Measurements from ENCODE around the gene CD9.

Gene CD9

DNA sequence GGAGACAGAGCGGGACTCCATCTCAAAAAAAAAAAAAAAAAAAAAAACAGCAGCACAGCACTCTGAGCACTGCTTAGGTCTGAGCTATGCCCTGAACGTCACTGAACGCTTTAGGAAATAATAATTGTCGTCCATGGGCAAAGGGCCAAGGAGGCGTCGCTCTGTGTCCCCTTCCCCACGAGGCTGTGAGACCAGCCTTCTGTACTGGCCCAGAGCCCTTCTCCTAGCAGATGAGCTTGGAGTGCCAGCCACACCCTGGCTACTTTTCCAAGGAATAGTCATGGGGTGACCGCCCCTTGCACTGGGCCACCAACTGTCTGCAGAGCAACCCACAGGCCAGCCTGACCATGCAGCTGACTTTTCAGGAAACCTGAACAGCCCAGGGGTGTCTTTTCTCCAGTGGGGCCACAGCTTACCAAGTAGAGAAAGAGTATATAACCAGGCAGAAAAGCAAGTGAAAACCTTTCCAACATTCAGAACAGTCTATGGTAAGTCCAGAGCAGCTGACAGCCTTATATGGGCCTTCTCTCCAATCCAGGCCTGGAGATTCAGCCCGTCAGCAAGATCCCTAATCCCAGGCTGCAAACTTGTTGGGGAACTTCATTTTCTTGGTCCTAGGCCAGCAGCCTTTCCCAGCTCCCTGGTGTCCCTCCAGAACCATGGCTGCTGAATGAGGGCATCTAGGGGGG is 28.5 kb downstream of the CD9 start:
- peaks cover 41% of the 10 kb centered on the region for H3K36me3 ChIP-seq (ENCODE audit: insufficient read depth, low read length)
- H3K4me3 ChIP-seq (ENCODE audit: low read depth in 1 of 2, low read length in 2 of 2) = peak overlapping the region in 1 of 2 donors; percentile 1
- H3K9ac ChIP-seq (ENCODE audit: low read length) = peak overlapping the region; percentile 31
- H3K4me1 ChIP-seq (ENCODE audit: insufficient read depth, low read length) = peaks cover 98% of the 10 kb centered on the region
- H3K9me3 ChIP-seq (ENCODE audit: low read length) = no peaks in the 10 kb centered on the region
- H3K27me3 ChIP-seq (ENCODE audit: control insufficient read depth in 1 of 2, insufficient read depth in 2 of 2, low read length in 2 of 2) = no peaks in the 10 kb centered on the region
- H3K27ac ChIP-seq (ENCODE audit: low read depth, low read length) = peak overlapping the region; percentile 99

DNA sequence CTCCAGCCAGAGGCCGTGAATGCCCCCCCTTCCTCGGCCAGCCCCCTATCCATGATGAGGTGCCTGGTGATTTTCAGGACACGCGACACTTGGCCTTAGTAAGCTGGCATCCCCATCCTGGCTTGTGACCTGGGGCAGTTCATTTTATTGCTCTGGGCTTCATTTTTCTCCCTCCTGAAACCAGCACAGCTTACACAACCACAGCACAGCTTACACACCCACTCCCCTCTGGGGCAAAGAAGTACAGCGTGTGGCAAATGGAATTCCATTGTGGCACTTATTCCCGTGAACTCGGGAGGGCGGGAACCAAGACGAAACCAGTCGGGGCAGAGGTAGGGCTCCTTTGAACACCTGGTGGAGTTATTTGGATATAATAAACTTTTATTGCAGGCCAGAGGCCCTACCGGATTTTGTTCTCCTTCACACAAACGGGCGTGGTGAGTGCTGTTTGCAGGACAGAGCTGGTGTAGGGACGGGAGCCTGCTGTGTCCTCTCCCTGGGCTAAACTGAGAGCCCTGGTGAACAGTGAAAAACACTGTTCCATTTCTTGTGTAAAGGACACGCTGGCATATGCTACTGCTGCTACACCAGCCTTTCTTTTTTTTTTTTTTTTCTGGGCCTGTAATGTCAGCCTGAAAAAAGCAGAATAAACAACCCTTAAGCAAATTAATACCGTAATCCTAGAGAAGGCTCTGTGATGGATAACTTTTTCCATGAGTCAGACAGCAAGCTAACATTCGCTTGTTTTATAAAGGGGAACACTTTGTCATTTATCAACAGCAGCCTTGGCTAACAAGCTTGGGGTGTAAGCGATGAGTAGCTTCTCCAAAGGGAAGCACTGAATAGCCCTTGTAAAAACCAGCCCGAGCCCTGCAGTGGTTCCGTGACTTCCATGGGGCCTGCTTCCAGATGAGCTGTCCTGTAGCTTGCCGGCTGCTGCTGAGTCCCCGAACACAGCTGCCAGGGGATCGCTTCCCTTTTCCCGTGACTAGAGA is 29.3 kb downstream of the CD9 start:
- Histone ChIP-seq H3K9me3 (ENCODE audit: low read length) (no peaks in the 10 kb centered on the region), H3K27me3 (ENCODE audit: control insufficient read depth in 1 of 2, insufficient read depth in 2 of 2, low read length in 2 of 2) (no peaks in the 10 kb centered on the region), H3K4me3 (ENCODE audit: low read depth in 1 of 2, low read length in 2 of 2) (peak overlapping the region; percentile 25 to 44), H3K27ac (ENCODE audit: low read depth, low read length) (peak overlapping the region; percentile 99), H3K4me1 (ENCODE audit: insufficient read depth, low read length) (peaks cover 98% of the 10 kb centered on the region), H3K9ac (ENCODE audit: low read length) (peak overlapping the region; percentile 76), H3K36me3 (ENCODE audit: insufficient read depth, low read length) (peaks cover 35% of the 10 kb centered on the region)

DNA sequence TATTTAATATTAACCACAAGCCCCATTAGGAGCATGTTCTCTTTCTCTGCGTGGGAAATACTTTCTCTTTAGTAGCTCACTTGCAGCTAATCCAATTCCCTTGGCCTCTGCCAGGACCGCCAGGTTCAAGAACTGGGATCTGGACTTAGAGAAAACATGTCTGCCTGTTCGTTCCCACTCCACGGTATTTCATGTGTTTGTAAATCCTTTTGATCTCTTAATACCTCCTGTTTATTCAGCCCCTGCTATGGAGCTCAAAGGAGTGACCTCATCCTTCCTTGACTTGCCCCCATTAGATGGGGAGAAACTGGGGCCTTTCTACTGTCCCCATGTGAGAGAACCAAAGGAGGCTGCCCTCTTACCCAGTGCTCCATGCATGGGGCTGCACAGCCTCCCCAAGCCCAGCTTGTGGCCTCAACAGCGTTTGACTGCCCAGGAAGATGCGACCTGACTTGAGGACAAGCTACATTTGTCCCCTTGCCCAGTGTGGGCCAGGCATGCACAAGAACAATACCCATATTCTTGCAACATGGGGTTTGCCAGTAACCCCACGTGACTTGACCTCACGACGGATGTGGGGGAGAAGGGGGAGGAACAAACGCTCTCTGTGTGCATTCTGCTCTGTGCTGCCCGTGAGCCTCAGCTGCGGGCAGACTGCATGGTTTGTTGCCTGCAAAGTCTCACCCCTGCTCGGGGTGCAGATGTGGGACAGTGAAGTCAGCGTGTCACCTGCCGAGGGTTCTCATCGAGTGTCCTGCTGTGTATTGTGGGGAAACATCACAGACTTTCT is 30.3 kb downstream of the CD9 start:
- Histone ChIP-seq H3K27me3 (ENCODE audit: control insufficient read depth in 1 of 2, insufficient read depth in 2 of 2, low read length in 2 of 2) (no peaks in the 10 kb centered on the region), H3K4me1 (ENCODE audit: insufficient read depth, low read length) (peaks cover 98% of the 10 kb centered on the region), H3K9me3 (ENCODE audit: low read length) (no peaks in the 10 kb centered on the region), H3K4me3 (ENCODE audit: low read depth in 1 of 2, low read length in 2 of 2) (peak overlapping the region; percentile 25 to 44), H3K27ac (ENCODE audit: low read depth, low read length) (peak overlapping the region; percentile 99), H3K36me3 (ENCODE audit: insufficient read depth, low read length) (peaks cover 25% of the 10 kb centered on the region), H3K9ac (ENCODE audit: low read length) (peak overlapping the region; percentile 76)

GRCh38 chr12:6231359-6232268 is 31.4 kb downstream of the CD9 start:
- peak overlapping the region; percentile 53 for H3K9ac ChIP-seq (ENCODE audit: low read length)
- peak overlapping the region; percentile 99 for H3K27ac ChIP-seq (ENCODE audit: low read depth, low read length)
- no peaks in the 10 kb centered on the region for H3K27me3 ChIP-seq (ENCODE audit: control insufficient read depth in 1 of 2, insufficient read depth in 2 of 2, low read length in 2 of 2)
- peaks cover 99% of the 10 kb centered on the region for H3K4me1 ChIP-seq (ENCODE audit: insufficient read depth, low read length)
- no peaks in the 10 kb centered on the region for H3K9me3 ChIP-seq (ENCODE audit: low read length)
- H3K36me3 ChIP-seq (ENCODE audit: insufficient read depth, low read length) = peaks cover 31% of the 10 kb centered on the region
- H3K4me3 ChIP-seq (ENCODE audit: low read depth in 1 of 2, low read length in 2 of 2) = peak overlapping the region in 1 of 2 donors; percentile 44

GRCh38 chr12:6233121-6233971 is 33.1 kb downstream of the CD9 start:
- Histone ChIP-seq H3K27me3 (ENCODE audit: control insufficient read depth in 1 of 2, insufficient read depth in 2 of 2, low read length in 2 of 2) (no peaks in the 10 kb centered on the region), H3K9me3 (ENCODE audit: low read length) (no peaks in the 10 kb centered on the region), H3K36me3 (ENCODE audit: insufficient read depth, low read length) (peaks cover 35% of the 10 kb centered on the region), H3K9ac (ENCODE audit: low read length) (peak overlapping the region; percentile 7), H3K4me1 (ENCODE audit: insufficient read depth, low read length) (peaks cover 81% of the 10 kb centered on the region), H3K4me3 (ENCODE audit: low read depth in 1 of 2, low read length in 2 of 2) (no peak overlapping the region), H3K27ac (ENCODE audit: low read depth, low read length) (peak overlapping the region; percentile 99)

GRCh38 chr12:6234214-6234613 is 34.0 kb downstream of the CD9 start:
- H3K36me3 ChIP-seq (ENCODE audit: insufficient read depth, low read length) = peaks cover 44% of the 10 kb centered on the region
- peak overlapping the region; percentile 3 for H3K9ac ChIP-seq (ENCODE audit: low read length)
- H3K27me3 ChIP-seq (ENCODE audit: control insufficient read depth in 1 of 2, insufficient read depth in 2 of 2, low read length in 2 of 2) = no peaks in the 10 kb centered on the region
- H3K4me1 ChIP-seq (ENCODE audit: insufficient read depth, low read length) = peaks cover 73% of the 10 kb centered on the region
- H3K27ac ChIP-seq (ENCODE audit: low read depth, low read length) = peak overlapping the region; percentile 99
- H3K9me3 ChIP-seq (ENCODE audit: low read length) = no peaks in the 10 kb centered on the region
- H3K4me3 ChIP-seq (ENCODE audit: low read depth in 1 of 2, low read length in 2 of 2) = no peak overlapping the region

- H3K4me1 ChIP-seq (ENCODE audit: insufficient read depth, low read length) = peaks cover 66% of the 10 kb centered on the region
- H3K27ac ChIP-seq (ENCODE audit: low read depth, low read length) = peak overlapping the region; percentile 45
- H3K36me3 ChIP-seq (ENCODE audit: insufficient read depth, low read length) = peaks cover 51% of the 10 kb centered on the region
These were observed 34.7 kb downstream of the CD9 start for GRCh38 chr12:6234906-6235305.

DNA sequence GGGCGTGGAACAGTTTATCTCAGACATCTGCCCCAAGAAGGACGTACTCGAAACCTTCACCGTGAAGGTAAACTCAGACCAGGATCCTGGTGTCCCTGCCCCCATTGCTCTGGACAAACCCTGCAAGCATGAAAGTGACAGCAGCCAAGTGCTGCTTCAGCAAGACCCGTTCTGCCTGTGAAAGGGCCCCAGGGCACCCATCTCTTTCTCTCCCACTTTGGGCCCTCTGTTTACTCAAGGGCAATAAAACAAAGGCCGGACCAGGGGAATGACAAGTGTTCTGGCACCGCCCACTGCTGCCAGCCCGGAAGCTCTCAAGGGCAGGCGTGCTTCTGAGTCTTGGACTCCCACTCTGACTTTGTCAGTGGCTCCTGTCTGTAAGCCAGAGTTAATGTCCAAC is 35.3 kb downstream of the CD9 start:
- H3K9ac ChIP-seq (ENCODE audit: low read length) = peak overlapping the region; percentile 1
- H3K4me1 ChIP-seq (ENCODE audit: insufficient read depth, low read length) = peaks cover 60% of the 10 kb centered on the region
- no peaks in the 10 kb centered on the region for H3K9me3 ChIP-seq (ENCODE audit: low read length)
- H3K27ac ChIP-seq (ENCODE audit: low read depth, low read length) = peak overlapping the region; percentile 45
- H3K27me3 ChIP-seq (ENCODE audit: control insufficient read depth in 1 of 2, insufficient read depth in 2 of 2, low read length in 2 of 2) = no peaks in the 10 kb centered on the region
- H3K36me3 ChIP-seq (ENCODE audit: insufficient read depth, low read length) = peaks cover 51% of the 10 kb centered on the region
- H3K4me3 ChIP-seq (ENCODE audit: low read depth in 1 of 2, low read length in 2 of 2) = no peak overlapping the region

More at GRCh38 chr12:6234906-6235305, 34.7 kb downstream of the CD9 start:
- no peaks in the 10 kb centered on the region for H3K27me3 ChIP-seq (ENCODE audit: control insufficient read depth in 1 of 2, insufficient read depth in 2 of 2, low read length in 2 of 2)
- no peak overlapping the region for H3K9ac ChIP-seq (ENCODE audit: low read length)
- no peaks in the 10 kb centered on the region for H3K9me3 ChIP-seq (ENCODE audit: low read length)
- H3K4me3 ChIP-seq (ENCODE audit: low read depth in 1 of 2, low read length in 2 of 2) = no peak overlapping the region

- Histone ChIP-seq H3K36me3 (ENCODE audit: insufficient read depth, low read length) (peaks cover 51% of the 10 kb centered on the region), H3K27ac (ENCODE audit: low read depth, low read length) (peak overlapping the region; percentile 45), H3K9ac (ENCODE audit: low read length) (peak overlapping the region; percentile 1)
These were observed 35.9 kb downstream of the CD9 start for GRCh38 chr12:6235906-6236640.

More at GRCh38 chr12:6235906-6236640, 35.9 kb downstream of the CD9 start:
- Histone ChIP-seq H3K9me3 (ENCODE audit: low read length) (no peaks in the 10 kb centered on the region), H3K4me1 (ENCODE audit: insufficient read depth, low read length) (peaks cover 54% of the 10 kb centered on the region), H3K27me3 (ENCODE audit: control insufficient read depth in 1 of 2, insufficient read depth in 2 of 2, low read length in 2 of 2) (no peaks in the 10 kb centered on the region), H3K4me3 (ENCODE audit: low read depth in 1 of 2, low read length in 2 of 2) (no peak overlapping the region)

Measured in muscle layer of colon (tissue), 2 donors.